Measurements from ENCODE around the gene RBM47.

GRCh38 chr4:40515398-40516293 is 114.0 kb downstream of the RBM47 start:
- no peak for TF ChIP-seq CTCF (IDR thresholded peaks at IDR 0.05)
- TF ChIP-seq POLR2A (IDR thresholded peaks at IDR 0.05) = peak in 1 of 2 donors; percentile 54

Measured in thyroid gland (tissue), 4 donors.